BE2C (cell line): ENCODE measurements around the gene TCTN3.
"Not testable (repeated sequence)": the region's sequence is repeated elsewhere in the genome, so short reads cannot be mapped to it uniquely, and the experiment has no call there.

Source experiments
- DNase-seq: peaks from one replicate; pipeline ENCODE4 v3.0.0-alpha.2; 2020
- H3K27me3 ChIP-seq: fragments of 250-450 bp; sonication (Bioruptor Pico); 2 replicates; pipeline ENCODE4 v1.5.1; 2020; ENCODE audit warnings: mild to moderate bottlenecking
- H3K36me3 ChIP-seq: fragments of 250-450 bp; sonication (Bioruptor Pico); 2 replicates; pipeline ENCODE4 v1.5.1; 2020; ENCODE audit warnings: mild to moderate bottlenecking
- H3K4me1 ChIP-seq: fragments of 250-450 bp; sonication (Bioruptor Pico); 2 replicates; pipeline ENCODE4 v1.5.1; 2020
- H3K4me3 ChIP-seq: 2 replicates; pipeline ENCODE4 v1.5.1; 2011; ENCODE audit warnings: low read depth, low read length
- H3K9me3 ChIP-seq: fragments of 250-450 bp; sonication (Bioruptor Pico); 2 replicates; pipeline ENCODE4 v1.5.1; 2020
- CTCF ChIP-seq: IDR thresholded peaks from 2 replicates; pipeline ENCODE4 v1.5.1; 2012; ENCODE audit warnings: mild to moderate bottlenecking, low read depth, low read length

The TCTN3 gene

GRCh38 chr10:95693071-95693667 lies 558 bp downstream of the TCTN3 start:
- peak overlapping the region; percentile 95 for H3K4me3 ChIP-seq
- no peaks in the 10 kb centered on the region for H3K9me3 ChIP-seq
- DNase-seq = no peak
- no peaks in the 10 kb centered on the region for H3K4me1 ChIP-seq
- no peak for TF ChIP-seq CTCF
- H3K36me3 ChIP-seq = no peaks in the 10 kb centered on the region; the same call in 1 of the 2 replicates
- no peaks in the 10 kb centered on the region for H3K27me3 ChIP-seq

GRCh38 chr10:95691281-95691680 lies 2.4 kb downstream of the TCTN3 start:
- H3K36me3 ChIP-seq = peaks cover 3% of the 10 kb centered on the region
- H3K9me3 ChIP-seq = no peaks in the 10 kb centered on the region
- no peak overlapping the region for H3K4me3 ChIP-seq
- DNase-seq = no peak
- no peaks in the 10 kb centered on the region for H3K4me1 ChIP-seq
- no peaks in the 10 kb centered on the region for H3K27me3 ChIP-seq
- no peak for TF ChIP-seq CTCF

- no peak overlapping the region for H3K4me3 ChIP-seq
- DNase-seq = no peak
- H3K27me3 ChIP-seq = no peaks in the 10 kb centered on the region
- no peak for TF ChIP-seq CTCF
- H3K36me3 ChIP-seq = peaks cover 3% of the 10 kb centered on the region
- H3K4me1 ChIP-seq = no peaks in the 10 kb centered on the region
- no peaks in the 10 kb centered on the region for H3K9me3 ChIP-seq
Observed at GRCh38 chr10:95688648-95689047, 5.1 kb downstream of the TCTN3 start.

GRCh38 chr10:95683966-95684365 lies 9.8 kb downstream of the TCTN3 start:
- peaks cover 7% of the 10 kb centered on the region for H3K36me3 ChIP-seq
- TF ChIP-seq CTCF = no peak

GRCh38 chr10:95675403-95676116 lies 18.2 kb downstream of the TCTN3 start:
- Histone ChIP-seq H3K36me3 (no peaks in the 10 kb centered on the region), H3K27me3 (no peaks in the 10 kb centered on the region), H3K4me3 (no peak overlapping the region), H3K9me3 (no peaks in the 10 kb centered on the region), H3K4me1 (no peaks in the 10 kb centered on the region)
- no peak for DNase-seq
- no peak for TF ChIP-seq CTCF

More at GRCh38 chr10:95683966-95684365, 9.8 kb downstream of the TCTN3 start:
- no peak overlapping the region for H3K4me3 ChIP-seq
- no peaks in the 10 kb centered on the region for H3K27me3 ChIP-seq
- no peaks in the 10 kb centered on the region for H3K4me1 ChIP-seq
- no peak for DNase-seq
- H3K9me3 ChIP-seq = no peaks in the 10 kb centered on the region

- no peaks in the 10 kb centered on the region for H3K4me1 ChIP-seq
- no peaks in the 10 kb centered on the region for H3K27me3 ChIP-seq
- no peak for TF ChIP-seq CTCF
- H3K36me3 ChIP-seq = no peaks in the 10 kb centered on the region
- no peak overlapping the region for H3K4me3 ChIP-seq
- no peak for DNase-seq
- H3K9me3 ChIP-seq = no peaks in the 10 kb centered on the region
Observed at GRCh38 chr10:95674643-95675042, 19.1 kb downstream of the TCTN3 start.

- DNase-seq, H3K4me1 ChIP-seq, H3K9me3 ChIP-seq, H3K27me3 ChIP-seq, H3K4me3 ChIP-seq, H3K36me3 ChIP-seq: not testable (repeated sequence)
Observed at GRCh38 chr10:95672641-95673040, 21.1 kb downstream of the TCTN3 start.
